BJ (cell line): ENCODE measurements around the gene DNM3. TPM values are rescaled to one million over a fixed set of nuclear protein-coding genes. Genes with fewer than 3 reads are reported as not detected.

Source experiments
- CTCF ChIA-PET: fragments of 350-600 bp; formaldehyde crosslinking; extraction: SDS; loops from one replicate; lab custom pipeline; 2021; ENCODE audit warnings: antibody characterized with exemption, inconsistent platforms; lab: Yijun Ruan, JAX
- POLR2A ChIA-PET: fragments of 300-600 bp; sonication (Branson Sonifier 250); formaldehyde crosslinking; extraction: SDS; loops from one replicate; lab custom pipeline; 2021; ENCODE audit warnings: antibody characterized with exemption; lab: Charles Lee
- DNase-seq: peaks from one replicate; pipeline ENCODE4 v3.0.0-alpha.2; 2011; ENCODE audit warnings: low read depth
- H3K27me3 ChIP-seq: 2 replicates; pipeline ENCODE4 v1.6.0; 2011; ENCODE audit warnings: low read length; ENCODE audit not compliant: control insufficient read depth, insufficient read depth
- H3K36me3 ChIP-seq: 2 replicates; pipeline ENCODE4 v1.5.1; 2011; ENCODE audit warnings: low read length; ENCODE audit not compliant: control insufficient read depth, insufficient read depth
- H3K4me3 ChIP-seq: 2 replicates; pipeline ENCODE4 v1.5.1; 2011; ENCODE audit warnings: low read depth, mild to moderate bottlenecking, control low read depth, low read length
- CTCF ChIP-seq: IDR thresholded peaks from 2 replicates; pipeline ENCODE4 v1.5.1; 2011; ENCODE audit warnings: low read depth, mild to moderate bottlenecking, control low read depth, inconsistent platforms, low read length, moderate library complexity; ENCODE audit not compliant: insufficient read depth
- polyA plus RNA-seq: library from polyadenylated mRNA; depleted of rRNA; stranded (reverse); fragments of >200 nt; gene quantifications from 2 replicates; pipeline ENCODE4 v1.2.3, GENCODE V29; 2011

DNM3 gene
- polyA plus RNA-seq, 1 experiment: 0.26 TPM

- ChIA-PET POLR2A (no interaction called here), CTCF (interaction anchor here (0.8 to 0.9 kb wide), 2 partner anchors 14 to 161 kb away, joined by 3 read pairs; no protein-coding TSS in a partner anchor)
- no peak for DNase-seq
- Histone ChIP-seq H3K4me3 (no peak overlapping the region), H3K36me3 (no peaks in the 10 kb centered on the region), H3K27me3 (no peaks in the 10 kb centered on the region)
- TF ChIP-seq CTCF: no peak
Observed at GRCh38 chr1:172146141-172146850, 305.0 kb downstream of the DNM3 start.

- no peaks in the 10 kb centered on the region for H3K36me3 ChIP-seq
- DNase-seq: no peak
- TF ChIP-seq CTCF: no peak
- ChIA-PET CTCF (interaction anchor here (1.0 kb wide), 1 partner anchor 252 kb away, joined by 3 read pairs; no protein-coding TSS in a partner anchor), POLR2A (no interaction called here)
- H3K4me3 ChIP-seq: no peak overlapping the region
- H3K27me3 ChIP-seq: no peaks in the 10 kb centered on the region
Observed at GRCh38 chr1:172147541-172147940, 306.2 kb downstream of the DNM3 start.

- ChIA-PET POLR2A (interaction anchor here (0.6 kb wide), 1 partner anchor 173 kb away, joined by 9 read pairs; no protein-coding TSS in a partner anchor), CTCF (interaction anchor here (1.0 to 1.1 kb wide), 2 partner anchors 31 to 252 kb away, joined by 3 read pairs; no protein-coding TSS in a partner anchor)
- Histone ChIP-seq H3K4me3 (no peak overlapping the region), H3K27me3 (no peaks in the 10 kb centered on the region), H3K36me3 (no peaks in the 10 kb centered on the region)
- no peak for DNase-seq
- TF ChIP-seq CTCF: no peak
Observed at GRCh38 chr1:172148213-172148612, 306.9 kb downstream of the DNM3 start.

- CTCF ChIA-PET: interaction anchor here (1.0 to 1.3 kb wide), 3 partner anchors 31 to 251 kb away, joined by 3 read pairs; no protein-coding TSS in a partner anchor
- POLR2A ChIA-PET: interaction anchor here (0.6 to 1.0 kb wide), 2 partner anchors 172 to 249 kb away, joined by 4 to 9 read pairs; no protein-coding TSS in a partner anchor
- no peak for TF ChIP-seq CTCF
- no peaks in the 10 kb centered on the region for H3K36me3 ChIP-seq
- no peak for DNase-seq
- H3K4me3 ChIP-seq: no peak overlapping the region
- H3K27me3 ChIP-seq: no peaks in the 10 kb centered on the region
Observed at GRCh38 chr1:172148707-172149106, 307.4 kb downstream of the DNM3 start.

- no peak for DNase-seq
- Histone ChIP-seq H3K4me3 (no peak overlapping the region), H3K36me3 (no peaks in the 10 kb centered on the region), H3K27me3 (no peaks in the 10 kb centered on the region)
- ChIA-PET POLR2A (interaction anchor here (1.0 kb wide), 1 partner anchor 248 kb away, joined by 4 read pairs; no protein-coding TSS in a partner anchor), CTCF (interaction anchor here (0.7 to 1.3 kb wide), 2 partner anchors 9 to 191 kb away, joined by 3 read pairs; no protein-coding TSS in a partner anchor)
- TF ChIP-seq CTCF: no peak
Observed at GRCh38 chr1:172149346-172149745, 308.0 kb downstream of the DNM3 start.
